Head of caudate nucleus (tissue), 42 donors: ENCODE results near the gene FRMD4B.
"Not testable (repeated sequence)": the region's sequence is repeated elsewhere in the genome, so short reads cannot be mapped to it uniquely, and the experiment has no call there.

Experiments used
- DNase-seq, 42 donors: peaks; one replicate each; pipeline versions ENCODE4 v3.0.0 to v3.0.0-alpha.2; 2020 to 2021; ENCODE audit warnings: mixed read lengths in 7 of 42
- intact Hi-C: fragments of 100-400 bp; cut with DNase I; formaldehyde crosslinking; loops from one replicate; pipeline ENCODE4 v1.15.0; 2022

The FRMD4B gene

DNA sequence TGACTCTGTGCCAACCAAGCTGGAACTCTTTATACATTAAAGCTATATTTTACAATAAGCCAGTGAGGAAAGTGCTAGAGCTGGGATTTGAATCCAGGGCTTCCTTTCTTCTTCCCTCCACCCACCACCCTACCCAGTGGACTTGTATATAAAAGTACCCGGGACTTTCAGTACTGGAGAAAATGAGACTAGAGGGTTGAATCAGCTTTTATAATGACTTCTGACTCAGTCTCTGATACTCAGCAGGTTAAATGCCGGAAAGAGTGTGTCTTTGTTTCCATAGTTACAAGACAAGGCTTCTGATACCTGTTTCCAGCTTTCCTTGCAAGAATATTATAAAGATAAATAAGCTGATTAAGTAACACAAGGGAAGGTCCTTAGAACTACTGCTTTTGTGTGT, 80.9 kb downstream of the FRMD4B start:
- intact Hi-C loops, result loop anchor here (10.0 kb wide), 2 partner anchors 240 to 370 kb away; no protein-coding TSS in a partner anchor
- no peak for DNase-seq

DNA sequence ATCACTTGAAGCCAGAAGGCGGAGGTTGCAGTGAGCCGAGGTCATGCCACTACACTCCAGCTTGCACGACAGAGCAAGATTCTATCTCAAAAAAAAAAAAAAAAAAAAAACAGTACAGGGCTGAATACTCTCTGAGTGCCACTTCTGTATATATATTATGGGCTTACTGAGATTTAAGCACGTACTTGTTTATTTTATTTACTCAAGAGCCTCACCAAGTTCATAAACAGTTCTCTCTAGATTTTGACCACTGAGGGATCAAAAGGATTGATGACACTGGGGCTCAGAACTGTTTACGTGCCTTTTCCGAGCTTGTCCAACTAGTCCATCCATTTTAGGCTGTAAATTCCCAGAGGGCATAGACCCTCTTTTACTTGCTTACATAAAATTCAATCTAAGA, 81.5 kb downstream of the FRMD4B start:
- no peak for DNase-seq
- intact Hi-C loops, result loop anchor here (10.0 kb wide), 2 partner anchors 240 to 370 kb away; no protein-coding TSS in a partner anchor

DNA sequence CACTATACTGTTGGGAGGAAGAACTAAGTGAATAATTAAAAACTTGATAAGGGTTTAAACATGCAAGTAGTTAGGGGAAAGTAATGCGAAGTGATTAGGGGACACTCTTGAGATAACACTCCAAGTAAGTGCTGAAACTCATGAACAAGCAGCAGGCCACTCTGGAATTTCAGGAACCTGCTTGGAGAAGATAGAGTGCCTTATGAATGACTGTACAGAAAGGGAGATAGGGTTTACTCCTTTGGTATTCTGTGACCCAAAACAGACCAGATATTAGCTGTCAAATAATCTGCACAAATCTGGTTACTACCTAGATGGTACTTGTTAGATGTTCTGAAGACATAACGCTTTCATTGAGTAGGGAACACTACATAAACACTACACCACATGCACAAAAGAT, 85.6 kb downstream of the FRMD4B start:
- no peak for DNase-seq
- intact Hi-C loops, result loop anchor here (10.0 kb wide), 2 partner anchors 245 to 375 kb away; no protein-coding TSS in a partner anchor

DNA sequence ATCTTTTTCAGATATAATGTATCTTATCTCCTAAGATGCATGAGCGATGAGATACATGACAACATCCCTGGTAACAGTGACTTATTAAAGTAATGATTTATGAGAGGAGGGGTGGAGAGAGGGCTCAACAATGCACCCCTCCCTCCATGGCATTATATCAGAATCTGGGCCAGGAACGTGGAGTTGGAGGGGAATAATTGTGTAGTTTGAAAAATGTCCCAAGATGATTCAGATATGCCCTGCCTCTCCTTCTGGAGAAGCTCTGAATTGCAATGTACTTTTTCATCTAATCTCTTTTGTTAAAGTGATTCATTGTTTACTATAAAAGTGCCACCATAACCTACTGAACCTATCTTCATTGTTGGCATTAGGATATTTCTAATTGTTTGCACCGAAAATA, 86.5 kb downstream of the FRMD4B start:
- no peak for DNase-seq
- intact Hi-C loops, result no loop called here

DNA sequence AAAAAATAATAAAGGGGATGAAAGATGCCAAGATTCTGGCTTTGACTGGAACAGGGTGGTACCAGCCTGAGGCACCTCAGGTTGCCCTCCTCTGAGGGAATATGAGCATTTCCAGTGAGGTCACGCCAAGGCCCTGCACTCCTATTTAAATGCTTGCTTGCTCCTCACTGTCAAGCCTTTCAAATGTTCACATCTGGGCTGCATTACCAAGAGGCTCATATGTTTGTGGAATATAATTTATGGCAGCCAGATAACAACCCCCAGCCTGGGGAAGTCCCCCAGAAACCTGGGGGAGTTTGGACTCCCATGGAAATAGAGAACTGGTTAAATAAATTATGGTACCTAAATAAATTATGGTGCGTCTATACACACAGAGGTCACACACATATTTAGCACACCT, 88.4 kb downstream of the FRMD4B start:
- intact Hi-C loops, result no loop called here

GRCh38 chr3:69296995-69297394, 88.9 kb downstream of the FRMD4B start:
- intact Hi-C loops, result no loop called here
- no peak for DNase-seq

More for the DNA sequence above, 88.4 kb downstream of the FRMD4B start:
- peak in 1 of 42 donors; percentile 27 for DNase-seq

GRCh38 chr3:69294014-69294766, 91.7 kb downstream of the FRMD4B start:
- intact Hi-C loops, result no loop called here

GRCh38 chr3:69292959-69293574, 92.8 kb downstream of the FRMD4B start:
- peak in 3 of 42 donors; percentile 27 to 39 (median 38) for DNase-seq
- intact Hi-C loops, result no loop called here

More at GRCh38 chr3:69294014-69294766, 91.7 kb downstream of the FRMD4B start:
- DNase-seq, result no peak

DNA sequence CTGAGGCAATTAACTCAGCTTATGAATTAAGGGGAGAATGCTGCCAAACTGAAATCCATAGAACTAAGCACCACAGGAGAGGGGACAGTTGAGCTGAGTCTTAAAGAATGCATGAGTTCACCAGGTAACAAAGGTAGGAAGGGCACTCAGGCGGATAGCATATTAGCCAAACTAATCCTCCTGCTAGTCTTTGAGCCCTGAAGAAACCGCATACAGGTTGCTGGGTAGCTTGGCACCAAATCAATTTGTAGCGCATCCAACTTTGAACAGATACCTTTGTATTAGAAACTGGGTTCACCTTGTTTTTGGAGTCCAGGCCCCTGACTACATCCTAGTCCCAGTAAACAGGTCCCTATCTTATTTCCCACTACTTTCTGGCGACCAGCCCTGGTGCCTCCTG, 93.7 kb downstream of the FRMD4B start:
- no peak for DNase-seq
- intact Hi-C loops, result no loop called here

DNA sequence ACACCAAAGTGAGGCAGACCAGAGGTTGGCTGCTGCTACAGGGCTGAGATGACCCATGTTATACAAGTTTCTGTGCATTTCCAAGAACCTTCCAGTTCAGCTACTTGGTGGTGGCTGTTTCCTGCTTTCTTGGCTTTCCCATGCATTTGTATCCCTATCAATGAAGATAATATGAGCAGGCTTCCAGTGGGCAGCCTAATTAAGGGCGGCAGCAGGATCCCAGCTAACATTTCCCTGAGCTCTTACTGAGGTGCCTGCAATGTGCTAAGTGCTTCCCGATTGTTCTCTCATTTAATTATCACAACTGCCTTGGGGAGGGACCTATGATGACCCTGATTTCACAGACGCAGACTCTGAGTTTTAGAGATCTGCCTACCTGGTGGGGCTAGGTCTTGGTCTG, 95.5 kb downstream of the FRMD4B start:
- intact Hi-C loops, result no loop called here
- DNase-seq, result no peak

GRCh38 chr3:69290006-69290405, 95.9 kb downstream of the FRMD4B start:
- peak in 1 of 42 donors; percentile 15 for DNase-seq
- intact Hi-C loops, result no loop called here

DNA sequence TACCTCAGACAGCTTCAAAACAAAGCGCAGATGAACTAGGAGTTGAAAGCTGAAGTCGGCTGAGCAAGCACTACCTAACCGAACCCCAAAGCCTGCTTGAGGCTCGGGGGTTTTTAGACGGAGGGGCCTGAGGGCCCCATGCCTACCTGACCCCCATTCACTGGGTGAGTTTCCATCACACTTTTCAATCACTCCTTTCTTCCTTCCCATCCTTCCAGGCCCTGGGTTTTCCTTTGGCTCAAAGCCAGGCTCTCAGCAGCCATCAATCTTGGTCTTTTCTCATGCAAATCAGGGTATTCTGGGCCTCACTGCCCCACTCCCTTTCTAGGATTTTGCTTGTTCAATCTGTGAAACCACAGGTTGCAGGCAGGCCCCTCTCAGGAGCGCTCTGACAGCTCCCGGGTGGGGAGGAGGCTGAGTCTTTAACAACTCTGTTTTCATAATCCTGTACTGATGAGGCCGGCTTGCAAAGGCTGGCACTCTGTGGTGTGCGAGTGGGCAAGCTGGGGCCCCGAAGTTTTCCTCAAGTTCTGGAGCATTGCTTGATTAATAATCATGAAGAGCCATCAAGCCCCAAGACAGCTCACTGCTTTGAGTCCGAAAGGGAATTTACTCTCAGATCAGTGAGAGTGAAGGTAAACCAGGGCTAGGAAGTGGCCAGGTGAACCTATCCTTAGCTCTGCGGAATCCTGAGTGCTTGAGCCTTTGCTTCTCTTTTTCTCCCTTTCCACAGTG, 97.6 kb downstream of the FRMD4B start:
- DNase-seq, result peak in 6 of 42 donors; percentile 21 to 64 (median 28)
- intact Hi-C loops, result no loop called here

- peak in 14 of 42 donors; percentile 19 to 62 (median 40) for DNase-seq
- intact Hi-C loops, result no loop called here
Observed at GRCh38 chr3:69283913-69284611, 101.8 kb downstream of the FRMD4B start.

DNA sequence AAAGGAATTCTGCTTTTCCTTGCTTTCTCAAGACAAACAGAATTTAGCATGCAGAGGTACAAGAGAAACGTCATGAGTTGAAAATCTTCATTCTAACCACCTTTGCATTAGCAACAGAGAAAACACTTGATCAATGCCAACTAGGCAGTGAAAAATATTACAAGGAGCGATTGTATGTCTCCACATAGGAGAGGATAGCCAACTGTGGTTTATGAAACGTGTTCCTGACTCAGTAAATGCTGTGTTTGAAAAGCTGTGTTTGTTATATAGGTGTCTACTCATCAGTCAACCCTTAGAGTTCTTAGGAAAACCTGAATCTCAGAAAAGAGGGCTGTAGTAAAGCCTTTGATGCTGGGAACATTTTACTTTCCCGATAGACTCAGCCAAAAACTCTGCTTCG, 102.4 kb downstream of the FRMD4B start:
- intact Hi-C loops, result no loop called here
- no peak for DNase-seq

DNA sequence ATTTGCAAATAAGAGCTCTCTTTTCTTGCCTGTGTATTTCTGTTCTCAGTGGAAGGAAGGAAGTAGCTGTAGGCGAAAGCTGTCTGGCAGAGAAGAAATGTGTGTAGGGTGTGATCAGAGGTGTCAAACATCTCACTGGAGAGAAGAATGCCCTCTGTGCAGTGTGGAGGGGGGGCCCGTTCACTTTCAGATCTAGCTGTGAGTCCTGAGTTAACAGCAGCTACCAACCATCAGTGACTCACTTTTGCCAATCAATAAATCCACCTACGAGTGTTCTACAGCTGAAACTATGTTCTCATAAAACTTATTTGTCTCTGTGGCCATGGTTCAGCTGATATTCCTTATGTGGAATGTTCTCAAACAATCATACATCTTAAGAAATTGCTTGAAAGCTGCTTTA, 103.7 kb downstream of the FRMD4B start:
- intact Hi-C loops, result no loop called here
- peak in 41 of 42 donors; percentile 36 to 92 (median 71) for DNase-seq

DNA sequence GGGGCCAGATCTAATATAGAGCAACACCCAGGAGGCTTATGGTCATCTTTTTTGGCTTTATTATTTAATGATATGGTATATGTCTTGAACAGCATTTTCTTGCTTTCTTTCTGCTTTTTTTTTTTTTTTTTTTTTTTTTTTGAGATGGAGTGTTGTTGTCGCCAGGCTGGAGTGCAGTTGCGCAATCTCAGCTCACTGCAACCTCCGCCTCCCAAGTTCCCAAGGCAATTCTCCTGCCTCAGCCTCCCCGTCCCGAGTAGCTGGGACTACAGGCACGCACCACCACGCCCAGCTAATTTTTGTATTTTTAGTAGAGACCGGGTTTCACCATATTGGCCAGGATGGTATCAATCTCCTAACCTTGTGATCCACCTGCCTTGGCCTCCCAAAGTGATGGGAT, 108.5 kb downstream of the FRMD4B start:
- intact Hi-C loops, DNase-seq: not testable (repeated sequence)

GRCh38 chr3:69276884-69277283, 109.0 kb downstream of the FRMD4B start:
- DNase-seq, result no peak
- intact Hi-C loops, result no loop called here

- DNase-seq, intact Hi-C loops: not testable (repeated sequence)
Observed at GRCh38 chr3:69276191-69276590, 109.7 kb downstream of the FRMD4B start.

DNA sequence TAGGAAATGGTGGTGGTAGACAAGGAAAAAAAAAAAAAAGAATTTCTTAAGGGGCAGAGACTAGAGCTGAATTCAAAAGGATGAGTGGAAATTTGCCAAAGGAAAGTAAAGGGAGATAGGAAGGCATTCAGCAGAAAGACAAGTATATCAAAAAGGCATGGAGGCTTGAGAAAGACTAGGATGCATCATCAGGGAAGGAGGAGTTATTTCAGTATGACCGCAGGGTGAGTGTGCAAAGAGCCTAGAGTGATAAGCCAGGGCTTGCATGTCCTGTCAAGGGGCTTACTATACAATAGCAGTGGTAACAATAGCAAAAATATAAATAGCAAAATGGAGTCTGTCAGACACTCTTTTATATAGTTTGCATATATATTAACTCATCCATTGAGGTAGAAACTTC, 112.0 kb downstream of the FRMD4B start:
- DNase-seq, result no peak
- intact Hi-C loops, result no loop called here
